KMS-11 (cell line): ENCODE data around the gene EDARADD.
A peak's percentile ranks its signal among the peaks of the same experiment; 100 is the strongest.

Experiments
- H2AFZ ChIP-seq: fragments of 200-600 bp; sonication (generic); 2 replicates; pipeline ENCODE4 v1.6.1; 2016; ENCODE audit warnings: antibody characterized with exemption, mixed run types, low read depth
- H3K27ac ChIP-seq: fragments of 200-600 bp; sonication (generic); 2 replicates; pipeline ENCODE4 v1.6.1; 2016; ENCODE audit warnings: mild to moderate bottlenecking, mixed run types
- H3K27me3 ChIP-seq: fragments of 200-600 bp; sonication (generic); 2 replicates; pipeline ENCODE4 v1.6.1; 2017; ENCODE audit warnings: mild to moderate bottlenecking, low read depth, mixed run types, moderate library complexity; ENCODE audit not compliant: insufficient read depth
- H3K36me3 ChIP-seq: fragments of 200-600 bp; sonication (generic); 2 replicates; pipeline ENCODE4 v1.6.1; 2017; ENCODE audit warnings: mild to moderate bottlenecking, mixed run types; ENCODE audit not compliant: insufficient read depth
- H3K4me1 ChIP-seq: fragments of 200-600 bp; sonication (generic); 2 replicates; pipeline ENCODE4 v1.6.1; 2016; ENCODE audit warnings: mild to moderate bottlenecking, low read depth, mixed run types; ENCODE audit not compliant: poor library complexity, severe bottlenecking
- H3K4me2 ChIP-seq: fragments of 200-600 bp; sonication (generic); 2 replicates; pipeline ENCODE4 v1.7.0; 2016; ENCODE audit warnings: mild to moderate bottlenecking, mixed run types
- H3K4me3 ChIP-seq: fragments of 200-600 bp; sonication (generic); IDR thresholded peaks from 2 replicates; pipeline ENCODE4 v1.6.1; 2017; ENCODE audit warnings: low read depth, low read length, mixed read lengths; ENCODE audit not compliant: insufficient read depth
- H3K79me2 ChIP-seq: fragments of 200-600 bp; sonication (generic); 2 replicates; pipeline ENCODE4 v1.6.1; 2016; ENCODE audit warnings: low read depth, mixed run types; ENCODE audit not compliant: insufficient read depth
- H3K9ac ChIP-seq: fragments of 200-600 bp; sonication (generic); 2 replicates; pipeline ENCODE4 v1.6.1; 2016; ENCODE audit warnings: mild to moderate bottlenecking, mixed run types
- H4K20me1 ChIP-seq: fragments of 200-600 bp; sonication (generic); 2 replicates; pipeline ENCODE4 v1.6.1; 2016; ENCODE audit warnings: mild to moderate bottlenecking, mixed run types; ENCODE audit not compliant: insufficient read depth
- CTCF ChIP-seq: fragments of 200-600 bp; sonication (generic); conservative IDR thresholded peaks from 2 replicates; pipeline ENCODE4 v1.6.1; 2017; ENCODE audit warnings: low read depth, mild to moderate bottlenecking, antibody characterized with exemption, low read length, moderate library complexity, mixed read lengths

Gene EDARADD

DNA sequence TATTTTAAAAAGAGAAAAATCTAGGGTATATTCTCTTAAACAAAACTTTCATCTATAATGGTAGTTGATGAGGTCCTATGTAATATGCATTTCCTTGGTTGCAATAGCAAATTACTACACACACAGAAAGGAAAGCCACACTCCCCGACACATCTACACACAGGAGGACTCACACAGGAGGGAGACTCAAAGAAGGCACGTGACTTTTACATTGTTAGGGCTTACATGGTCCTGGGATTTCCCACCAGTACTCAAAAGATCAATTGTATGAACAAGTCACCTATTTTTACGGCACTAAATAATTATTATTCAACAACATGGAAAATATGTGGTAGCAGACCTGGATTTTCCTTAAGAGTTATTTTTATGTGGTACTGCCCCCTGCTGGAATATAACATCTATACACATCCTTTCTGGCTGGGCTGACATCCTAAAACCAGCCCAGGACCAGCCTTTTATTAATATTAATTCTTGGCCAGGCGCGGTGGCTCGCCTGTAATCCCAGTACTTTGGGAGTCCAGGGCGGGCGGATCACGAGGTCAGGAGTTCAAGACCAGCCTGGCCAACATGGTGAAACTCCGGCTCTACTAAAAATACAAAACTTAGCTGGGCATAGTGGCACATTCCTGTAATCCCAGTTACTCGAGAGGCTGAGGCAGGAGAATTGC lies 95.8 kb downstream of the EDARADD start:
- H3K27ac ChIP-seq: no peak overlapping the region
- no peaks in the 10 kb centered on the region for H3K27me3 ChIP-seq
- no peaks in the 10 kb centered on the region for H3K36me3 ChIP-seq
- H3K4me2 ChIP-seq: no peak overlapping the region
- H4K20me1 ChIP-seq: no peaks in the 10 kb centered on the region
- H3K4me1 ChIP-seq: peaks cover 4% of the 10 kb centered on the region
- no peak overlapping the region for H3K4me3 ChIP-seq
- H3K79me2 ChIP-seq: no peaks in the 10 kb centered on the region
- H3K9ac ChIP-seq: no peak overlapping the region
- TF ChIP-seq CTCF: peak; percentile 87
- H2AFZ ChIP-seq: no peak overlapping the region

- H3K4me3 ChIP-seq: no peak overlapping the region
- no peaks in the 10 kb centered on the region for H3K27me3 ChIP-seq
- H2AFZ ChIP-seq: no peak overlapping the region
- no peak overlapping the region for H3K4me2 ChIP-seq
- no peak overlapping the region for H3K27ac ChIP-seq
- no peak for TF ChIP-seq CTCF
- H3K79me2 ChIP-seq: no peaks in the 10 kb centered on the region
- H3K9ac ChIP-seq: no peak overlapping the region
- peaks cover 2% of the 10 kb centered on the region for H3K4me1 ChIP-seq
- no peaks in the 10 kb centered on the region for H3K36me3 ChIP-seq
- H4K20me1 ChIP-seq: no peaks in the 10 kb centered on the region
Observed at GRCh38 chr1:236491469-236492136, 97.5 kb downstream of the EDARADD start.

DNA sequence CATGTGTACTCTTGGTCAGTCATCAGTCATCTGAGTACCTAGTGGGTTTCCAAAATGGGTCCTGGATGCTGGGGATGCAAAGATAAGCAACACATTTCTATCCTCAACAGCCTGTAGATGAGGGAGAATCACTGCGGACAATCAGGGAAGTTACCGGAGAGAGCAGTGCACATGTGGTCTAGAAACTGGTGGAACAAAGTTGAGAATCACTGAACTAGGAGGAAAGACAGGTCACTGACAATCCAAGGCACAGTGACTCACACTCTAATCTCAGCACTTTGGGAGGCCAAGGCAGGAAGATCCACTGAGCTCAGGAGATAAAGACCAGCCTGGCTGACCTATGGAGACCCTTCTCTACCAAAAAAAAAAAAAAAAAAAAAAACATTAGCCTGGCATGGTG lies 98.3 kb downstream of the EDARADD start:
- H3K27ac ChIP-seq: no peak overlapping the region
- H3K9ac ChIP-seq: no peak overlapping the region
- no peaks in the 10 kb centered on the region for H4K20me1 ChIP-seq
- H3K79me2 ChIP-seq: no peaks in the 10 kb centered on the region
- H3K4me2 ChIP-seq: no peak overlapping the region
- no peak for TF ChIP-seq CTCF
- H3K36me3 ChIP-seq: no peaks in the 10 kb centered on the region
- H3K27me3 ChIP-seq: no peaks in the 10 kb centered on the region
- H3K4me1 ChIP-seq: no peaks in the 10 kb centered on the region
- H2AFZ ChIP-seq: no peak overlapping the region
- no peak overlapping the region for H3K4me3 ChIP-seq

GRCh38 chr1:236494082-236494481 lies 100.0 kb downstream of the EDARADD start:
- no peak overlapping the region for H3K4me2 ChIP-seq
- H3K27ac ChIP-seq: no peak overlapping the region
- H3K36me3 ChIP-seq: no peaks in the 10 kb centered on the region
- no peak for TF ChIP-seq CTCF
- no peak overlapping the region for H3K9ac ChIP-seq
- no peak overlapping the region for H3K4me3 ChIP-seq
- H2AFZ ChIP-seq: no peak overlapping the region
- no peaks in the 10 kb centered on the region for H4K20me1 ChIP-seq
- H3K79me2 ChIP-seq: no peaks in the 10 kb centered on the region
- H3K27me3 ChIP-seq: no peaks in the 10 kb centered on the region
- no peaks in the 10 kb centered on the region for H3K4me1 ChIP-seq
